Right lobe of liver (tissue), 6 donors: ENCODE measurements around the gene TSSK2. TPM values are rescaled to one million over a fixed set of nuclear protein-coding genes. Genes with fewer than 3 reads are reported as not detected.

Experiments used
- ATAC-seq, 4 donors: fragments of 200-7000 bp; cut with Tn5 transposase; one replicate each; pipeline ENCODE4 v1.9.1; 2020; ENCODE audit warnings: mild to moderate bottlenecking in 4 of 4, moderate library complexity in 4 of 4
- DNase-seq, 3 donors: peaks; one replicate each; pipeline ENCODE4 v3.0.0-alpha.2; 2020
- H3K27ac ChIP-seq, 3 donors: fragments of 200-600 bp; one replicate each; pipeline ENCODE4 v1.8.0; 2022
- H3K27me3 ChIP-seq, 2 donors: fragments of 200-600 bp; one replicate each; pipeline ENCODE4 v1.8.0; 2022
- H3K36me3 ChIP-seq, 4 donors: fragments of 200-600 bp; sonication (generic) in 1 of 4; one replicate each; pipeline versions ENCODE4 v1.5.1 to v1.8.0; 2017 to 2022; ENCODE audit warnings: control low read depth in 1 of 4
- H3K4me1 ChIP-seq, 4 donors: fragments of 200-600 bp; sonication (generic) in 1 of 4; one replicate each; pipeline versions ENCODE4 v1.5.1 to v1.8.0; 2017 to 2022; ENCODE audit warnings: control low read depth in 1 of 4
- H3K4me3 ChIP-seq, 3 donors: fragments of 200-600 bp; one replicate each; pipeline ENCODE4 v1.8.0; 2022
- H3K9me3 ChIP-seq, 4 donors: fragments of 200-600 bp; sonication (generic) in 1 of 4; one replicate each; pipeline versions ENCODE4 v1.5.1 to v1.8.0; 2017 to 2022; ENCODE audit warnings: control low read depth in 1 of 4
- POLR2A ChIP-seq: fragments of 450-650 bp; IDR thresholded peaks from one replicate; pipeline ENCODE4 v1.6.1; 2017; ENCODE audit warnings: antibody characterized with exemption, mild to moderate bottlenecking
- WGBS: methylation state at CpG from one replicate; pipeline ENCODE4 v1.1.6; 2018; ENCODE audit warnings: low coverage, low lambda C conversion rate; ENCODE audit not compliant: insufficient coverage; ENCODE audit errors: missing lambda C conversion rate; 5-methylcytosine and 5-hydroxymethylcytosine counted together
- intact Hi-C, 2 donors: fragments of 100-400 bp; cut with DNase I; formaldehyde crosslinking; loops; one replicate each; pipeline versions ENCODE4 v1.11.2 to v1.14.1; 2022
- total RNA-seq, 6 experiments: library from RNA; depleted of rRNA in 2 of 6; stranded (reverse); fragments of >200 nt in 2 of 6; fragmentation: NEBNext Ultra II Directional in 3 of 6; extraction: Animal tissue kit (Norgen Biotek cat#: 25700) in 3 of 6; gene quantifications; one replicate each; pipeline versions ENCODE4 v1.1.0 to v1.2.4, GENCODE V29; 2016 to 2023
- TF ChIP-seq, protein P1 (sequence below), 4 donors: fragments of 200-600 bp in 3 of 4; fragments of 450-650 bp in 1 of 4; IDR thresholded peaks; one replicate each; pipeline versions ENCODE4 v1.5.1 to v1.8.0; 2016 to 2022; ENCODE audit warnings: antibody characterized with exemption in 4 of 4, mild to moderate bottlenecking in 2 of 4
- donor health status: DM: no; HTN: yes; CAD: no.
- donor health status: DM: no; HTN: no; CAD: no.
- donor health status: DM: no; HTN: no; CAD: no.
- donor health status: DM: no; HTN: yes; CAD: no.
- donor health status: DM: no; HTN: yes; CAD: no.

Gene TSSK2
- total RNA-seq, 6 experiments from 2014 or later, result not detected

DNA sequence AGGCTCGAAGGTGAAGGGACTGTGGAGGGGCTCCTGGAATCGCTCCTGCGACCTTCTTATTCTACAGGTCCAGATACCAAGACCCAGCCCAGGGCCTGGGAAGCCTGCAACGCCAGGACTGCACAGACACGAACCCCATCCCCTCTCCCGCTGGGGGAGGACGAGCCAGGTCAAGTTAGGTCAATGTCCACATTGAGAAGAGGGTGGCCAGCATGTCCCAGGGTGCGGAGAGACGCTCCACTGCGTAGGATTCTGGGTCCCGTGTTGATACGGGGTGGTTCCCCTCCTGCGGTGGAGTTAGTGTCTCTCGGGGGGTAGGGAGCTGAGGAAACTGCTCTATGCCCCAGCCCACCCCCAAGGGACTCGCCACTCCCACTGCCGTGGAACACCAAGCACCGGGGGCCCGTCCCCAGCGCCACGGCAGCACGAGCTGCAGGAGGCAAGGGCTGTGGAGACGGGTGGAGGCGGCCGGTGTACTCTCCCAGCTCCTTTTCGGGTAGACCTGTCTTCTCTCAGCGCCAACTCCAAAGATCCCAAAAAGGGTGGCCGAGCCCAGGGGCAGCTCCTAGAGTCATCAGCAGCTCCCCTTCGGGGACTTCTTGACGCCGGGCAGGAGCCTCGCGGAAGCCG is 17.4 kb downstream of the TSSK2 start:
- TF ChIP-seq, protein P1, sequence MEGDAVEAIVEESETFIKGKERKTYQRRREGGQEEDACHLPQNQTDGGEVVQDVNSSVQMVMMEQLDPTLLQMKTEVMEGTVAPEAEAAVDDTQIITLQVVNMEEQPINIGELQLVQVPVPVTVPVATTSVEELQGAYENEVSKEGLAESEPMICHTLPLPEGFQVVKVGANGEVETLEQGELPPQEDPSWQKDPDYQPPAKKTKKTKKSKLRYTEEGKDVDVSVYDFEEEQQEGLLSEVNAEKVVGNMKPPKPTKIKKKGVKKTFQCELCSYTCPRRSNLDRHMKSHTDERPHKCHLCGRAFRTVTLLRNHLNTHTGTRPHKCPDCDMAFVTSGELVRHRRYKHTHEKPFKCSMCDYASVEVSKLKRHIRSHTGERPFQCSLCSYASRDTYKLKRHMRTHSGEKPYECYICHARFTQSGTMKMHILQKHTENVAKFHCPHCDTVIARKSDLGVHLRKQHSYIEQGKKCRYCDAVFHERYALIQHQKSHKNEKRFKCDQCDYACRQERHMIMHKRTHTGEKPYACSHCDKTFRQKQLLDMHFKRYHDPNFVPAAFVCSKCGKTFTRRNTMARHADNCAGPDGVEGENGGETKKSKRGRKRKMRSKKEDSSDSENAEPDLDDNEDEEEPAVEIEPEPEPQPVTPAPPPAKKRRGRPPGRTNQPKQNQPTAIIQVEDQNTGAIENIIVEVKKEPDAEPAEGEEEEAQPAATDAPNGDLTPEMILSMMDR (IDR thresholded peaks at IDR 0.05), result no peak
- TF ChIP-seq POLR2A, result no peak
- H3K4me1 ChIP-seq, result peaks cover 0 to 7% (median 2%) of the 10 kb centered on the region in 4 donors
- DNase-seq (peak in 1 of 3 donors; percentile 43), ATAC-seq (no peak)
- no peaks in the 10 kb centered on the region for H3K36me3 ChIP-seq
- H3K9me3 ChIP-seq, result no peaks in the 10 kb centered on the region
- intact Hi-C loops, result no loop called here
- peaks cover 0 to 19% of the 10 kb centered on the region in 2 donors for H3K27me3 ChIP-seq
- no peak overlapping the region for H3K27ac ChIP-seq
- 58% methylated on average over 3 of the region's 33 CpGs for WGBS
- no peak overlapping the region for H3K4me3 ChIP-seq

DNA sequence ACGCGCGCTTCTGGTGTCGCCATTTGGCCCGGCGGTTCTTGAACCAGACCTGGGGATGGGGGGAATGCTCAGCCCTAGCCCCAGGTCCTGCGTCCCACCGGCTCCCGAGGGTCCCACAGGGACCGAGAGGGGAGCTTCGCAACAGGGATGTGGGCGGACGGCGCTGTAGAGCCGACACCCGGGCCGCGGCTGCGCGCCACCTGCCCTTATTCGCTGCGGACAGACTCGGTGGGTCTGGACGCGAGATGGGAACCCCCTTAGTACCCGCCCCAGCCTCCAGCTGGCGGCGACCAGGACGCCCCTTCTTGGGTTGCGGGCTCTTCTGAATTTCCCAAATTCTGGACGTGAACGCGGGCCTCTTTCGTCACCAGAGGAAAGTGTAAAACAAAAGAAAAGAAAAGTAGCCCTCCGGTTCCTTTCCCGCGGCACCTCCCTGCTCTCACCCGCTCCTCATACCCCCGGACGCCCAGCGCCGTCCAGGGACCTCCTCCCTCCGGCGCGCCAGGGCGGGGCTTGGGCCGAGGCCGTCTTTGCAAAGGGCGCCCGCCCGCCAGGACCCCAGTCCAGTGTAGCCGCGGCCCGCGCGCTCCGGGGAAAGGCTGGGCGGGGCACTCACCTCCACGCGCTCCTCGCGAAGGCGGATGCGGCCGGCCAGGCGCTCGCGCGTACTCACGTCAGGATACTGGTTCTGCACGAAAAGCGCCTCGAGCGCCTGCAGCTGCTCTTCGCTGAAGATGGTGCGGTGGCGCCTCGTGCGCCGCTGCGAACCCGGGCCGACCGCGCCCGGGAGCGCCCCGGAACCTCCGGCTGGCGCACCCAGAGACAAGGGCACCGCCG is 18.2 kb downstream of the TSSK2 start:
- Histone ChIP-seq H3K9me3 (no peaks in the 10 kb centered on the region), H3K27ac (no peak overlapping the region), H3K27me3 (peaks cover 0 to 19% of the 10 kb centered on the region in 2 donors), H3K36me3 (no peaks in the 10 kb centered on the region), H3K4me1 (peaks cover 0 to 3% (median 0%) of the 10 kb centered on the region in 4 donors), H3K4me3 (peak overlapping the region in 1 of 3 donors; percentile 2)
- ATAC-seq (no peak), DNase-seq (peak in 1 of 3 donors; percentile 42)
- TF ChIP-seq, protein P1 (IDR thresholded peaks at IDR 0.05), result no peak
- no peak for TF ChIP-seq POLR2A
- intact Hi-C loops, result no loop called here
- WGBS, result 4% methylated on average over 13 of the region's 92 CpGs

DNA sequence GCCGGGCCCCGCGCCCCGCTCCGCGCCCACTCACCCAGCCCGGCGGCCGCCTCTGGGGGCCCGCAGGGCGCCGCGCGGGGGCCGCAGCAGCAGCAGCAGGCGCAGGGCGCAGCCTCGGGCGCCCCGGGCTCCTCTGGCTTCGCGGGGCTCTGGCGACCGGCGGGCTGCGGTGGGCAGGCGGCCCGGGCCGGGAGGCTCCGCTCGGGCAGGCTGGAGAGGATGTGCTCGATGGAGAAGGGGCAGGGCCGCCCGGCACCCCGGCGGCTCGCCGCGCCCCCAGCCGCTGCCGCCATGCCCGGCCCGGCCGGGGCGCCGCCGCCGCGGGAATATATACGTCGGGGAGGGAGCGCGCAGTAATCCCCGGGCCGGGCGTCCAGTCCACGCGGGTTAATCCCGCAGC is 18.9 kb downstream of the TSSK2 start, which contains the start of gene GSC2:
TSS of gene GSC2 (minus strand) at position 302 of the 400 bp plus-strand sequence. CDS start at position 293, 9 bp downstream.
- Histone ChIP-seq H3K9me3 (no peaks in the 10 kb centered on the region), H3K36me3 (no peaks in the 10 kb centered on the region), H3K4me1 (peaks cover 0 to 3% (median 0%) of the 10 kb centered on the region in 4 donors), H3K27ac (no peak within 1 kb of the TSS), H3K4me3 (peak within 1 kb of the TSS in 1 of 3 donors; percentile 2), H3K27me3 (peaks cover 0 to 19% of the 10 kb centered on the region in 2 donors)
- no CpG with 5 or more reads among the region's 59 CpGs for WGBS
- intact Hi-C loops, result no loop called here
- no peak for ATAC-seq
- TF ChIP-seq, protein P1 (IDR thresholded peaks at IDR 0.05), result no peak
- TF ChIP-seq POLR2A, result no peak
- DNase-seq, result no peak

DNA sequence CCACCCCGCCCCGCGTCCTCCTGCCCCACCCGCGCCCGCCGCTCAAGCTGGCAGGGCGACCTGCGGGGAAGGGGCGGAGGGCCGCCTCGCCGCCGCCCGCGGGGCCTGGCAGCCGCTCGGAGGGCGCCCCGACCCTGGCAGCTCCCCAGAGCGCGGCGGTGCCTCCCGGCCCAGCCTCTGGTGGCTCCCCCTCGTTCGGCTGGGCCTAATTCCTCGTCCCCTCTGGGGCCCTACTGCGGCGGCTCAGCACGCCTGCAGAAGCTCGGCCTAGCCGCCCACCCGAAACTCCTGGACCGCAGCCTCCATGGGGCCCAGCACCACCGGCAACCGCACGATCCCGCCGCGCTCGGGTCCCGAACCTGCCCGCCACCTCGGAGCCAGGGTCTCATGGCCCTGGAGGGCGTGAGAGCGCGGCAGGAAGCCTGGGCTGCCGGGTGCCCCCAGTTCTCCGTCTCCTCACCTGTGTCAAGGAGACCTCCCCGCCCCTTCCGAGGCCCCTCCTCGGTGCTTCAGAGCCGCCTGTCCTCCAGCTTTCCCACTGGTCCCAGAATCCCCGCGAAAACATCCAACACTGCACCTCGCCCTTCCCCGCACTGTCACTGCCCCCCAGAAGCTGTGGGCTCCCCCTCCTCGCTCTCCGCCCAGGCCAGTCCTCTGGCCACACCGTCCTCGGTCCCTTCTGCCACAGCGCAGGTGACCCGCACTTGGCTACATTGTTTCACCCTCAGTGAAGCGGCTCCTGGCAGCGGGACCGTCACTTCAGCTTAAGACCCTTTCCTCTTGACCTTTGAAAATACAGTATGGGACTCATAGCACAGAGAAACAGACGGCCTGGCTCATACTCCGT is 19.6 kb downstream of the TSSK2 start:
- H3K27ac ChIP-seq, result no peak overlapping the region
- no peak overlapping the region for H3K4me3 ChIP-seq
- peaks cover 0 to 19% of the 10 kb centered on the region in 2 donors for H3K27me3 ChIP-seq
- no peaks in the 10 kb centered on the region for H3K36me3 ChIP-seq
- 22% methylated on average over 17 of the region's 68 CpGs for WGBS
- DNase-seq (peak in 1 of 3 donors; percentile 46), ATAC-seq (no peak)
- intact Hi-C loops, result no loop called here
- TF ChIP-seq, protein P1 (IDR thresholded peaks at IDR 0.05), result no peak
- TF ChIP-seq POLR2A, result no peak
- peaks cover 0 to 3% (median 0%) of the 10 kb centered on the region in 4 donors for H3K4me1 ChIP-seq
- H3K9me3 ChIP-seq, result no peaks in the 10 kb centered on the region
